Omental fat pad (tissue), 4 donors: ENCODE measurements around the gene ANXA2R. TPM values are rescaled to one million over a fixed set of nuclear protein-coding genes. Genes with fewer than 3 reads are reported as not detected.
"Not testable (repeated sequence)": the region's sequence is repeated elsewhere in the genome, so short reads cannot be mapped to it uniquely, and the experiment has no call there.

Experiments used
- ATAC-seq: fragments of 150-250 bp; one replicate; pipeline ENCODE4 v1.9.1; 2016; ENCODE audit warnings: mild to moderate bottlenecking, moderate library complexity; ENCODE audit not compliant: low FRiP score
- DNase-seq: peaks from one replicate; pipeline ENCODE4 v3.0.0-alpha.2; 2019; ENCODE audit warnings: low spot score
- CTCF ChIP-seq, 3 donors: fragments of 450-650 bp; IDR thresholded peaks; one replicate each; pipeline ENCODE4 v1.5.1; 2016 to 2017; ENCODE audit warnings: antibody characterized with exemption in 3 of 3, mild to moderate bottlenecking in 3 of 3, moderate library complexity in 2 of 3
- total RNA-seq, 4 donors: library from RNA; depleted of rRNA; stranded (reverse); fragments of >200 nt; gene quantifications; one replicate each; pipeline ENCODE4 v1.1.0, GENCODE V29; 2016

ANXA2R gene
- total RNA-seq = 1 to 10 TPM; 1.5 to 5.5 (median 3.4) TPM

- ATAC-seq (peak; percentile 71), DNase-seq (peak; percentile 58)
- TF ChIP-seq CTCF (IDR thresholded peaks at IDR 0.05) = peak in 2 of 3 donors; percentile 35 to 64
These were observed at the start of gene ANXA2R for GRCh38 chr5:43040287-43041098. TSS of gene ANXA2R (minus strand) at chr5:43040319. CDS start at chr5:43040046, 273 bp downstream.

- not testable (repeated sequence) for DNase-seq, ATAC-seq
These were observed 46.2 kb upstream of the ANXA2R start for GRCh38 chr5:43086118-43086908.

DNA sequence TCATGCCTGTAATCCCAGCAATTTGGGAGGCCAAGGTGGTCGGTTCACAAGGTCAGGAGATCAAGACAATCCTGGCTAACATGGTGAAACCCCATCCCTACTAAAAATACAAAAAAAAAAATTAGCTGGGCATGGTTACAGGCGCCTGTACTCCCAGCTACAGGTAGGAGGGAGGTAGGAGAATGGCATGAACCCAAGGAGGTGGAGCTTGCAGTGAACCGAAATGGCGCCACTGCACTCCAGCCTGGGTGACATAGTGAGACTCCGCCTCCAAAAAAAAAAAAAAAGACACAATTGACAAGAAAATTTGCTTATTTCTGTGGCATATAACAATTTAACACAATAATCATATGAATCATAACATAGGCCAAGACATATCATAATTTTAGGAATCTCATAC, 45.3 kb upstream of the ANXA2R start:
- ATAC-seq (no peak), DNase-seq (no peak)
- no peak for TF ChIP-seq CTCF (IDR thresholded peaks at IDR 0.05)

DNA sequence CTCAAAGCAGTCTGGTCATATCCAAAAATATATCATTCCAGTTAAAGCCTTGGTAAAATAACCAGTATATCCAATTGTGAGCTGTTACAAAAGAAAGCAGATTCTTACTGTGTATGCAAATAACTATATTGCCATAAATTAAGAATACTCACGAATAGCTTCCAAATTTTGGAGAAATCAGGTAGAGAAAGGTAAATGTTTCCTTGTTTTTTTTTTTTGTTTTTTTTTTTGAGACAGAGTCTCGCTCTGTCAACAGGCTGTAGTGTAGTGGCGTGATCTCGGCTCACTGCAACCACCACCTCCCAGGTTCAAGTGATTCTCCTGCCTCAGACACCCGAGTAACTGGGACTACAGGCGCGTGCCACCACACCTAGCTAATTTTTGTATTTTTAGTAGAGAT, 44.3 kb upstream of the ANXA2R start:
- not testable (repeated sequence) for ATAC-seq, DNase-seq

- ATAC-seq, DNase-seq: not testable (repeated sequence)
These were observed 41.2 kb upstream of the ANXA2R start for GRCh38 chr5:43081345-43081744.

GRCh38 chr5:43078956-43079355, 38.8 kb upstream of the ANXA2R start:
- ATAC-seq (peak; percentile 62), DNase-seq (no peak)
- TF ChIP-seq CTCF (IDR thresholded peaks at IDR 0.05) = no peak

GRCh38 chr5:43077446-43078191, 37.5 kb upstream of the ANXA2R start:
- ATAC-seq, DNase-seq: not testable (repeated sequence)

GRCh38 chr5:43075319-43076293, 35.5 kb upstream of the ANXA2R start:
- ATAC-seq (peak; percentile 30), DNase-seq (no peak)
- no peak for TF ChIP-seq CTCF (IDR thresholded peaks at IDR 0.05)
